ENCODE measurements around the gene PGGHG.

The PGGHG gene

DNA sequence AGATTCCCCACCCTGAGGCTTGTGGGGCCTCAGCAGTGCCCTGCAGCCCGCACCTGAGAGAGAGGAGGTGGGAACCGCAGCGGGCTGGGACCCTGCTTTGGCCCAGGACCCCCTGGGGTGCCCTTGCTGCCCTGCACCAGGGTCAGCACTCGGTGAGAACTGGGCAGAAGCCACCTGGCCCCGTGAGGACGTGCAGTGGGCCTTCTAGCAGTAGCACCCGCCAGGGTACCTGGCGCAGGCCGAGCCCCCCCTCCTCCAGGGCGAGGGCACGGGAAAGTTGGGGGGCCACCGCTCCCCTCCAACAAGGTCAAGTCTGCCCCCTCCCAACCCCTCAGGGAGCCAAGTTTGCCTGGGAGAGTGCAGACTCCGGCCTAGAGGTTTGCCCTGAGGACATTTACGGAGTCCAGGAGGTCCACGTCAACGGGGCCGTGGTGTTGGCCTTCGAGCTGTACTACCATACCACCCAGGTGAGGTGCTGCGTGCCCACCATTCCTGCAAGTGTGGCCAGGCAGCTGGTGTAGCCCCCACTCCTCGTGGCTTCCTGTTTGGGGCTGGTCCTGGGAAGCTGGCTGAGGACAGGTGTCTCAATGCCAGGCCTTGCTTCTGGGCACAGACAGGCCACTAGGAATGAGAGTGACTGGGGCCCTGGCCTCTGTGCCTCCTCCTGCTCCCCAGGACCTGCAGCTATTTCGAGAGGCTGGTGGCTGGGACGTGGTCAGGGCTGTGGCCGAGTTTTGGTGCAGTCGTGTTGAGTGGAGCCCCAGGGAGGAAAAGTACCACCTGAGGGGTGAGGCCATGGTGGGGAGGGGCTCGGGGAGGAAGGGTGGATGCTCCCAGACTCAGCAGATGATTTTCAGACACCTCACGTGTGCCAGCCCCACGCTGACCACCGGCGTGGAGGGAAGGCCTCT is 3.5 kb downstream of the PGGHG start:
- no peak for DNase-seq (ENCODE audit: extremely low spot score)
- ChIA-PET POLR2A (no interaction called here), CTCF (no interaction called here)
- no peak for TF ChIP-seq CTCF (IDR thresholded peaks at IDR 0.05; ENCODE audit: control extremely low read depth, extremely low read depth, low read depth, missing control alignments)

DNA sequence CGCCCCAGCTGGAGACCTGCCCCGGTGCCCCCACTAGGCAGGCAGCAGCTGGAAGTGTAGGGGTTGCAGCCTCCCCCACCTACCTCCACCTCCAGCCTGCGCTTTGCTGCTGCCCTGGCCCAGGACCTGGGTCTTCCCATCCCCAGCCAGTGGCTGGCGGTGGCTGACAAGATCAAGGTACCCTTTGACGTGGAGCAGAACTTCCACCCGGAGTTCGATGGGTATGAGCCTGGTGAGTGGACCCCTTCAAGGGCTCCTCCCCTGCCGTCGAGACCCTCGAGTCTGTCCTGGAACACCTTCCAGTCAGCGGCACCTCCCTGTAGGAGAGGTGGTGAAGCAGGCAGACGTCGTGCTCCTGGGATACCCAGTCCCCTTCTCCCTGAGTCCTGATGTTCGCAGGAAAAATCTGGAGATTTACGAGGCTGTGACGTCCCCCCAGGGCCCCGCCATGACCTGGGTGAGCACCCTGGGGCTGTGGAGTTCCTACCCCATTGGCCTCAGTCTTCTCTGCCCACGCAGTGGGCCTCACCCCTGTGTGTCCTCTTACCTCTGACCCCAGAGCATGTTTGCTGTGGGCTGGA is 4.4 kb downstream of the PGGHG start:
- DNase-seq (ENCODE audit: extremely low spot score), result no peak
- no peak for TF ChIP-seq CTCF (IDR thresholded peaks at IDR 0.05; ENCODE audit: control extremely low read depth, extremely low read depth, low read depth, missing control alignments)
- POLR2A ChIA-PET, result no interaction called here
- CTCF ChIA-PET, result interaction anchor here (1.2 to 2.8 kb wide), 3 partner anchors 12 to 43 kb away, joined by 3 to 10 read pairs (median 7); no protein-coding TSS in a partner anchor

DNA sequence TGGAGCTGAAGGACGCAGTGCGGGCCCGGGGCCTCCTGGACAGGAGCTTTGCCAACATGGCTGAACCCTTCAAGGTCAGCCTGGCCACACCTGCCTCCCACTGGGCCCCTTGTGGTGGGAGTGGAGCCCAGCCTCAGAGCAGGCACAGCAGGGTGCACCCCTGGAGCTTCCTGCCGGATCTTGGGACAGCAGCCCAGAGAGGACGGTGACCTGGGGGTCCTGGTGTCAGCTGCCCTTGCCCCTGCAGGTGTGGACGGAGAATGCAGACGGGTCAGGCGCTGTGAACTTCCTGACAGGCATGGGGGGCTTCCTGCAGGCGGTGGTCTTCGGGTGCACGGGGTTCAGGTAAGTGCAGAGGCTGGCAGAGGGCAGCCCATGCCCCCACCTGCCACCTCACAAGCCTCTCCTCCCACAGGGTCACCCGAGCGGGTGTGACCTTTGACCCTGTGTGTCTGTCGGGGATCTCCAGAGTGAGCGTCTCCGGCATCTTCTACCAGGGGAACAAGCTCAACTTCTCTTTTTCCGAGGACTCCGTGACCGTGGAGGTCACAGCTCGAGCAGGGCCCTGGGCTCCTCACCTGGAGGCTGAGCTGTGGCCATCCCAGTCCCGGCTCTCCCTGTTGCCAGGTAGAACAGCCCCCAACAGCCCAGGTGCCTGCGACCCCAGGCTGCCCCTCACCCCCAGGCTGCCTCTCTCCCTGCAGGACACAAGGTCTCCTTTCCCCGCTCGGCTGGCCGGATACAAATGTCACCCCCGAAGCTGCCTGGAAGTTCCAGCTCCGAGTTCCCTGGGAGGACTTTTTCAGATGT is 5.1 kb downstream of the PGGHG start:
- no peak for TF ChIP-seq CTCF (IDR thresholded peaks at IDR 0.05; ENCODE audit: control extremely low read depth, extremely low read depth, low read depth, missing control alignments)
- ChIA-PET POLR2A (interaction anchor here (0.6 kb wide), 1 partner anchor 83 kb away, joined by 8 read pairs; no protein-coding TSS in a partner anchor), CTCF (interaction anchor here (1.2 to 2.8 kb wide), 3 partner anchors 12 to 43 kb away, joined by 3 to 10 read pairs (median 7); no protein-coding TSS in a partner anchor)
- DNase-seq (ENCODE audit: extremely low spot score), result no peak

- TF ChIP-seq CTCF (IDR thresholded peaks at IDR 0.05; ENCODE audit: control extremely low read depth, extremely low read depth, low read depth, missing control alignments), result no peak
- no peak for DNase-seq (ENCODE audit: extremely low spot score)
- ChIA-PET POLR2A (no interaction called here), CTCF (interaction anchor here (1.2 to 2.8 kb wide), 3 partner anchors 11 to 44 kb away, joined by 3 to 10 read pairs (median 7); no protein-coding TSS in a partner anchor)
Observed at GRCh38 chr11:294780-295179, 5.9 kb downstream of the PGGHG start.

GRCh38 chr11:295351-296170 is 6.6 kb downstream of the PGGHG start:
- CTCF ChIA-PET, result interaction anchor here (0.9 to 2.8 kb wide), 3 partner anchors 10 to 92 kb away, joined by 3 to 10 read pairs (median 7); no protein-coding TSS in a partner anchor
- DNase-seq (ENCODE audit: extremely low spot score), result no peak
- TF ChIP-seq CTCF (IDR thresholded peaks at IDR 0.05; ENCODE audit: control extremely low read depth, extremely low read depth, low read depth, missing control alignments), result no peak
- POLR2A ChIA-PET, result no interaction called here

Measured in GM10248 (cell line).